Stimulated activated CD4-positive, alpha-beta T cell treated with anti-CD3 and anti-CD28 coated beads, Interleukin-1b, Interleukin-23, amount 100 ng/mL, for 4 hours (primary cell): ENCODE measurements around the gene DYNLT2.

ENCODE experiments used
- DNase-seq, 2 donors: peaks; one replicate each; pipeline ENCODE4 v3.0.0-alpha.2; 2020; ENCODE audit warnings: low read depth in 2 of 2

DYNLT2 gene

GRCh38 chr6:169701311-169701953 is 49.9 kb downstream of the DYNLT2 start:
- DNase-seq: no peak

- no peak for DNase-seq
Observed at GRCh38 chr6:169700296-169700695, 51.1 kb downstream of the DYNLT2 start.

GRCh38 chr6:169697115-169697514 is 54.3 kb downstream of the DYNLT2 start:
- DNase-seq: peak in 1 of 2 donors; percentile 8

- DNase-seq: no peak
Observed at GRCh38 chr6:169695131-169695530, 56.2 kb downstream of the DYNLT2 start.

GRCh38 chr6:169692516-169692915 is 58.9 kb downstream of the DYNLT2 start:
- DNase-seq: no peak

GRCh38 chr6:169691260-169691659 is 60.1 kb downstream of the DYNLT2 start:
- no peak for DNase-seq
